ENCODE measurements around the gene TAS2R9. TPM values are rescaled to one million over a fixed set of nuclear protein-coding genes. Genes with fewer than 3 reads are reported as not detected.

Gene TAS2R9
- polyA plus RNA-seq, 2 of the 4 experiments (the other 2 are of a cell fraction) = not detected

- H3K4me2 ChIP-seq = no peak overlapping the region
- H3K27ac ChIP-seq = no peak overlapping the region
- ChIA-PET POLR2A (no interaction called here), CTCF (interaction anchor here (0.8 kb wide), 1 partner anchor 23 kb away, joined by 3 read pairs; no protein-coding TSS in a partner anchor)
- H3K4me3 ChIP-seq = no peak overlapping the region
- H3K9me3 ChIP-seq = no peaks in the 10 kb centered on the region
- TF ChIP-seq EP300 (IDR thresholded peaks at IDR 0.05) (no peak), PBX3 (IDR thresholded peaks at IDR 0.05) (no peak), ZSCAN20 (CRISPR knock-in tag; IDR thresholded peaks at IDR 0.05) (no peak), JUN (IDR thresholded peaks at IDR 0.05) (no peak), EHF (CRISPR knock-in tag; IDR thresholded peaks at IDR 0.05) (no peak), EHMT2 (IDR thresholded peaks at IDR 0.05; ENCODE audit: low read depth) (no peak), RARB (CRISPR knock-in tag; IDR thresholded peaks at IDR 0.05) (no peak)
- FAIRE-seq (no peak), ATAC-seq (no peak), DNase-seq (ENCODE audit: low read depth in 1 of 2, low spot score in 1 of 2) (no peak)
- no peaks in the 10 kb centered on the region for H3K4me1 ChIP-seq
- 80% methylated on average over 3 of the region's 3 CpGs for WGBS (ENCODE audit: missing lambda C conversion rate)
Measured at GRCh38 chr12:10838461-10838860, 28.5 kb upstream of the TAS2R9 start.

- TF ChIP-seq CEBPB (IDR thresholded peaks at IDR 0.05) (peak; percentile 21 to 48; a peak in 2 of 4 replicates), HES2 (IDR thresholded peaks at IDR 0.05) (no peak)
- DNase-seq (ENCODE audit: low read depth in 1 of 2, low spot score in 1 of 2) (no peak), ATAC-seq (no peak), FAIRE-seq (no peak)
- H3K4me1 ChIP-seq = no peaks in the 10 kb centered on the region
- H3K4me2 ChIP-seq = no peak overlapping the region
- WGBS (ENCODE audit: missing lambda C conversion rate) = 89% methylated on average over 1 of the region's 1 CpG
- ChIA-PET CTCF (no interaction called here), POLR2A (no interaction called here)
- no peak overlapping the region for H3K27ac ChIP-seq
- no peak overlapping the region for H3K4me3 ChIP-seq
- no peaks in the 10 kb centered on the region for H3K9me3 ChIP-seq
Measured at GRCh38 chr12:10829994-10830393, 20.0 kb upstream of the TAS2R9 start.

- no peak within 1 kb of the TSS for H3K4me2 ChIP-seq
- no peak for TF ChIP-seq BCL3 (IDR thresholded peaks at IDR 0.05)
- TF ChIP-seq RFX5 (IDR thresholded peaks at IDR 0.05) = no peak
- TF ChIP-seq REST (IDR thresholded peaks at IDR 0.05) = no peak
- no peak for TF ChIP-seq MYC (IDR thresholded peaks at IDR 0.05; ENCODE audit: borderline replicate concordance, low read length)
- TF ChIP-seq RAD21 (conservative IDR thresholded peaks at IDR 0.05 in 1 of 2, IDR thresholded peaks at IDR 0.05 in 1 of 2) = no peak
- no peak for TF ChIP-seq CBX8 (IDR thresholded peaks at IDR 0.05)
- TF ChIP-seq MAZ (IDR thresholded peaks at IDR 0.05; ENCODE audit: borderline replicate concordance, low read depth, low read length) = no peak
- TF ChIP-seq MAX (IDR thresholded peaks at IDR 0.05) = no peak
- no peak for TF ChIP-seq TFCP2L1 (CRISPR knock-in tag; IDR thresholded peaks at IDR 0.05)
- no peak for TF ChIP-seq RNF2 (IDR thresholded peaks at IDR 0.05; ENCODE audit: borderline replicate concordance, low read depth)
- no peak for TF ChIP-seq HOXA7 (CRISPR knock-in tag; IDR thresholded peaks at IDR 0.05)
- no peak for TF ChIP-seq PBX3 (IDR thresholded peaks at IDR 0.05)
- TF ChIP-seq ESRRA (IDR thresholded peaks at IDR 0.05; ENCODE audit: borderline replicate concordance, low read length) = no peak
- DNase-seq (ENCODE audit: low read depth in 1 of 2, low spot score in 1 of 2) = no peak
- no peak for ATAC-seq
- no peaks in the 10 kb centered on the region for H3K9me3 ChIP-seq
- H3K4me1 ChIP-seq = no peaks in the 10 kb centered on the region
- no peak within 1 kb of the TSS for H3K27ac ChIP-seq
- 84% methylated on average over 3 of the region's 3 CpGs for WGBS (ENCODE audit: missing lambda C conversion rate)
- CTCF ChIA-PET = no interaction called here
- POLR2A ChIA-PET = no interaction called here
- no peak for FAIRE-seq
- no peak within 1 kb of the TSS for H3K4me3 ChIP-seq
Measured at GRCh38 chr12:10826258-10826657, 16.3 kb upstream of the TAS2R9 start, which contains the start of gene TAS2R10. Gene TAS2R10, minus strand, starts transcription at chr12:10826358. Its CDS starts 89 bp downstream, at chr12:10826269.

Data from A549 (cell line).